NCI-H1417 treated with DMSO at 0.1 percent for 48 hours (cell line): ENCODE data around the gene ACP6.

Source experiments
- DNase-seq: peaks from one replicate; lab custom pipeline; 2025; lab: John Stamatoyannopoulos, UW

The ACP6 gene

GRCh38 chr1:147651466-147651865 lies 18.9 kb downstream of the ACP6 start:
- DNase-seq = no peak

- no peak for DNase-seq
Observed at GRCh38 chr1:147648933-147649332, 21.4 kb downstream of the ACP6 start.

GRCh38 chr1:147647796-147648633 lies 22.3 kb downstream of the ACP6 start:
- DNase-seq = no peak

- DNase-seq = no peak
Observed at GRCh38 chr1:147643974-147644373, 26.4 kb downstream of the ACP6 start.

- DNase-seq = no peak
Observed at GRCh38 chr1:147641695-147642592, 28.4 kb downstream of the ACP6 start.

- DNase-seq = no peak
Observed at GRCh38 chr1:147641291-147641690, 29.0 kb downstream of the ACP6 start.

GRCh38 chr1:147640553-147641165 lies 29.7 kb downstream of the ACP6 start:
- DNase-seq = no peak

GRCh38 chr1:147636314-147636713 lies 34.0 kb downstream of the ACP6 start:
- no peak for DNase-seq

GRCh38 chr1:147635342-147635741 lies 35.0 kb downstream of the ACP6 start:
- no peak for DNase-seq

GRCh38 chr1:147634645-147635044 lies 35.7 kb downstream of the ACP6 start:
- DNase-seq = no peak

- no peak for DNase-seq
Observed at GRCh38 chr1:147633759-147634158, 36.6 kb downstream of the ACP6 start.

- DNase-seq = no peak
Observed at GRCh38 chr1:147631839-147632238, 38.5 kb downstream of the ACP6 start.

- no peak for DNase-seq
Observed at GRCh38 chr1:147630447-147630846, 39.9 kb downstream of the ACP6 start.

- DNase-seq = no peak
Observed at GRCh38 chr1:147630022-147630421, 40.3 kb downstream of the ACP6 start.

- no peak for DNase-seq
Observed at GRCh38 chr1:147628441-147628840, 41.9 kb downstream of the ACP6 start.

- peak; percentile 60 for DNase-seq
Observed at GRCh38 chr1:147627435-147628110, 42.8 kb downstream of the ACP6 start.

- DNase-seq = peak; percentile 76
Observed at GRCh38 chr1:147626739-147627138, 43.6 kb downstream of the ACP6 start.

- DNase-seq = no peak
Observed at GRCh38 chr1:147626291-147626690, 44.0 kb downstream of the ACP6 start.

GRCh38 chr1:147625362-147625995 lies 44.8 kb downstream of the ACP6 start:
- peak; percentile 42 for DNase-seq

GRCh38 chr1:147624529-147624928 lies 45.8 kb downstream of the ACP6 start:
- no peak for DNase-seq

GRCh38 chr1:147624011-147624410 lies 46.3 kb downstream of the ACP6 start:
- DNase-seq = no peak
